ENCODE results near the gene GSS.

The GSS gene

GRCh38 chr20:34951252-34951651 lies 4.4 kb downstream of the GSS start:
- no peak overlapping the region for H3K4me3 ChIP-seq (ENCODE audit: control insufficient read depth, low read depth, low read length)
- TF ChIP-seq CTCF (IDR thresholded peaks at IDR 0.05; ENCODE audit: control insufficient read depth, insufficient read depth, low read depth, low read length, missing control alignments): no peak
- DNase-seq (ENCODE audit: low read depth): no peak

DNA sequence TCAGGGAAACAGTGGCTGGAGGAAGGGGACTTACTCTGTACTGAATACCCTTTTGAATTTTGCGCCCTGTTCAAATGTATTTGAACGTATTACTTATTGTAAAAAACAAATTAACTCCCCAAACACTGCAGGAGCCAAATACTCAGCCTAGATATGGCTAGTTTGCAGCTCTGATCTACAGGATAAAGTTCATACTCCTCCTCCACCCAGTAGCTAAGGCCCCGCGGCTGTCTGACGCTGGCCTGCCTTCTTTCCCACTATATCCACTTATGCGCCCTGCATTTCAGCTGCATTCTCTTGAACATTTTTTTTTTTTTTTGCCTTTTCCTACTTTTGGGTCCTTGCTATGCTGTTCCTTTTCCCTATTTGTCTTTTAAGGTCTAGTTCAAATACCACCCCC lies 6.5 kb downstream of the GSS start:
- H3K4me3 ChIP-seq (ENCODE audit: control insufficient read depth, low read depth, low read length): no peak overlapping the region
- no peak for TF ChIP-seq CTCF (IDR thresholded peaks at IDR 0.05; ENCODE audit: control insufficient read depth, insufficient read depth, low read depth, low read length, missing control alignments)
- DNase-seq (ENCODE audit: low read depth): no peak

GRCh38 chr20:34948030-34948429 lies 7.6 kb downstream of the GSS start:
- TF ChIP-seq CTCF (IDR thresholded peaks at IDR 0.05; ENCODE audit: control insufficient read depth, insufficient read depth, low read depth, low read length, missing control alignments): peak; percentile 33
- H3K4me3 ChIP-seq (ENCODE audit: control insufficient read depth, low read depth, low read length): no peak overlapping the region
- DNase-seq (ENCODE audit: low read depth): peak; percentile 62

DNA sequence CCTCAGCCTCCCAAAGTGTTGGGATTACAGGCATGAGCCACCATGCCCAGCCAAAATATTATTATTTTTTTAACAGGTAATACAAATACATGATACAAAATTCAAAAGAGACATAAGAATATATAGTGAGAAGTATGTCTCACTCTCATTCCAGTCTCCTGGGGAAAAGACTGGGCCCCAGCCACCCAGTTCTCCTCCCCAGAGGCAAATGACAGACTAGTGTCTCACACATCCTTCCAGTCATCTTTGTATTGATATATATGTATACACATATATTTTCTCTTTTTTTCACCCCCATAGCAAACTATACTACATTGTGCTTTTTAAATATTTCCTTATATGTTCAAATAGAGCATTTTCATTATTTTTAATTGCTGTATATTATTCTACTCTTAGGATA lies 8.3 kb downstream of the GSS start:
- TF ChIP-seq CTCF (IDR thresholded peaks at IDR 0.05; ENCODE audit: control insufficient read depth, insufficient read depth, low read depth, low read length, missing control alignments): no peak
- DNase-seq (ENCODE audit: low read depth): no peak
- H3K4me3 ChIP-seq (ENCODE audit: control insufficient read depth, low read depth, low read length): no peak overlapping the region

DNA sequence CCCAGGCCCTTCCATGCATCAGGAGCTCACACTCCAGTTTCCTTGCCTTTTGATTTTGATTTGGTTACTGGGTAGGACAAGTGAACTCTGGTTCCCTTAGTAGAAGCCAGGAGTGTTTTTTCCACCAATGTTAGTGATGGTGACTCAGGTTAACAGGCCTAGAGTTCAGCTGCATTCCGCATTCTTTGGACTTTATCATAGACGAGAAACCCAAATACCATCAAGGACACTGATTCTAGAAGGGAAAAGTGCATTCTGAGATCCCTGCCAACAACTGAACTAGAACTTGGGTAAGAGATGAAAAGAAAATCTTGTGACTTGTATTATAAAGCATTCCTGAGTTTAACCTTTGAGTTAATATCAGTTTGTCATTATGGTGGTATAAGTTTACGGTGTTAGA lies 8.9 kb downstream of the GSS start:
- no peak for TF ChIP-seq CTCF (IDR thresholded peaks at IDR 0.05; ENCODE audit: control insufficient read depth, insufficient read depth, low read depth, low read length, missing control alignments)
- no peak overlapping the region for H3K4me3 ChIP-seq (ENCODE audit: control insufficient read depth, low read depth, low read length)
- DNase-seq (ENCODE audit: low read depth): no peak

- H3K4me3 ChIP-seq (ENCODE audit: control insufficient read depth, low read depth, low read length): no peak overlapping the region
- DNase-seq (ENCODE audit: low read depth): no peak
- TF ChIP-seq CTCF (IDR thresholded peaks at IDR 0.05; ENCODE audit: control insufficient read depth, insufficient read depth, low read depth, low read length, missing control alignments): no peak
These were observed 10.1 kb downstream of the GSS start for GRCh38 chr20:34945315-34946077.

Measured in AG09309 (cell line).